Hypothalamus (tissue), 51 donors: ENCODE data around the gene ACE2.

Source experiments
- DNase-seq, 51 donors: peaks; one replicate each; lab custom pipeline; 2025; lab: John Stamatoyannopoulos, UW

Gene ACE2

DNA sequence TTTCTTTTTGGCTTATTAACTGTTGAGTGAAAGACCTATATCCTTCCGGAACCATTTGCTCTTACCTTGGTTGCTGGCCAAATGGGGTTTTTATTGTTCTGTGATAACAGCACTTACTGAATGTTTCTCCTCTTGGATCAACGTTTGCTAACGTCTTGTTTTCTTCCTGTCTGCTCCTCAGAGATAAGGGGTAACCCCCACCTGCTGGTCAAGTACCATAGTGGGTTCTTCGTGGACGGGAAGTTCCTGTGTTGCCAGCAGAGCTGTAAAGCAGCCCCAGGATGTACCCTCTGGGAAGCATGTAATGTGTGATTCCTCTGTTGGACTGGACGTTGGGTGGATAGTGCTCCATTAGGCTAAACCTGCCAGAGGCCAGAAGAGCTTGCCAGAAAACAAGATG is 84.8 kb downstream of the ACE2 start:
- no peak for DNase-seq

DNA sequence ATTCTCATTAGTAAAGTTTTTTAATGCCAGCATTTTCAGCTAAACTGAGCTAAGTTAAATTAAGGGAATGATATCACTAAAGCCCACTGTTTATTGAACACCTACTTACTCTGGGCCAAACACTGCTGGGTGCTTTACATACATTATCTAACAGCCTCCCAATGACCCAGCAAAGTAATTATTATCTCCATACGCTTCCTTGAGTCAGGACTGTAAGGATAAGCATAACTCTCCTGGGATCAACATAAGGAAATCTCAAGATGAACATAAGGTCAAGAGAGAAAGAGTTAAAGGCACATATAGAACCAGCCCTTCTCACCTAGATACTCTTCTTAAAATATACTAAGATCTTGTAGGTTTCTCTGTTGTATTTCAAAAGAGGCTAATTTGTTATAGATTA is 86.5 kb downstream of the ACE2 start:
- no peak for DNase-seq

GRCh38 chrX:15512401-15512965 is 88.3 kb downstream of the ACE2 start:
- DNase-seq: no peak

DNA sequence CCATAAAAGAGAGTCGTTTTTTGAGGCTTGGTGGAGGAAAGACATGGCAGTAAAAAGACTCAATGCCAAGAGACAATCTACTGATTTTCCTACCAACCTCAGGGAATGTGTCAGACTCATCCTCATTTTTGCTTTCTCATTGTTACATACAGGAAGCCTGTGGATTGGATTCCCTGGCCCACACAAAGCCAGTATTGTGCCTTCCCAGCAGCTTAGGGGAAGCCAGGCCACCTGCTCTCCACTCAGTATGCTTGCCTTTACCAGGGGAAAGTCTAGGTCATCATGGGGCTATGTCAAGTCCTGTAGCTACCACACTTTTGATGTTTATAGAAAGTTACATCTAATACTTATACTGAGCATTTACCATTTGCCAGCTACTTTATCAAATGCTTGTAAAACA is 89.2 kb downstream of the ACE2 start:
- peak in 17 of 51 donors; percentile 0 to 8 (median 1) for DNase-seq
